CD4-positive, alpha-beta T cell treated with Interleukin-4 for 4 hours (primary cell): ENCODE data around the gene NID1.

Experiments used
- DNase-seq: peaks from one replicate; pipeline ENCODE4 v3.0.0-alpha.2; 2020

Gene NID1

DNA sequence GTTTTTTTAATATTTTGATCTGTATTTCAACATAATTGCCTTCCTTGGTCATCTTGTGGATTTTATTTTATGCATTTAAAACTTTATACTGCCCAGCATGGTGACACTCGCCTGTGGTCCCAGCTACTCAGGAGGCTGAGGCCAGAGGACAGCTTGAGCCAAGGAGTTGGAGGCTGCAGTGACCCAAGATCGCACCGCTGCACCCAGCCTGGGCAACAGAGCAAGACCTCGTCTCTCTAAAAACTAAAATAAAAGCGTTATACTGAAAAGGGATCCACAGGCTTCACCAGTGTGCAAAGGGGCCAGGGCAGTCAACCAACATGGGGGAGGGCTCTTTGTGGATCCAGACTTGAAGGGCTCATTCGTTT lies 1.4 kb downstream of the NID1 start:
- DNase-seq, result no peak

- no peak for DNase-seq
These were observed 4.6 kb downstream of the NID1 start for GRCh38 chr1:236060286-236060685.

DNA sequence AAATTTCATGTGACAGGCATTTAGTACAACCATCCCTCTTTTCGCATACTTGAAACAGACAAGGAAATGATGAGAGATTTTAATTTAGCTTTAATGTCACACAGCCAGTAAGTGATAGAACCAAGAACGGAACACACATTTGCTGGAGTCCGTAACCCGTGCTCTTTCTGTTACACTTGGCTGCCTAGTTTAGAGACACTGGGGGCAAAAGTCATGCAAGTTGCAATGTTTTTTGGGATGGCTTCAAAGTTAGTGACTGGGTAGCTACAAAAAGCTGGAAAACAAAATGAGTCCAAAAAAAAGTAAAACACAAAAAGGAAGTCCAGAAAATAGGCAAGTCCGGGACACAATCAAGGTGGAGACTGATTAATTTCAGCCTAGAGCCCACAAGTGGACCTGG lies 5.9 kb downstream of the NID1 start:
- DNase-seq, result no peak

DNA sequence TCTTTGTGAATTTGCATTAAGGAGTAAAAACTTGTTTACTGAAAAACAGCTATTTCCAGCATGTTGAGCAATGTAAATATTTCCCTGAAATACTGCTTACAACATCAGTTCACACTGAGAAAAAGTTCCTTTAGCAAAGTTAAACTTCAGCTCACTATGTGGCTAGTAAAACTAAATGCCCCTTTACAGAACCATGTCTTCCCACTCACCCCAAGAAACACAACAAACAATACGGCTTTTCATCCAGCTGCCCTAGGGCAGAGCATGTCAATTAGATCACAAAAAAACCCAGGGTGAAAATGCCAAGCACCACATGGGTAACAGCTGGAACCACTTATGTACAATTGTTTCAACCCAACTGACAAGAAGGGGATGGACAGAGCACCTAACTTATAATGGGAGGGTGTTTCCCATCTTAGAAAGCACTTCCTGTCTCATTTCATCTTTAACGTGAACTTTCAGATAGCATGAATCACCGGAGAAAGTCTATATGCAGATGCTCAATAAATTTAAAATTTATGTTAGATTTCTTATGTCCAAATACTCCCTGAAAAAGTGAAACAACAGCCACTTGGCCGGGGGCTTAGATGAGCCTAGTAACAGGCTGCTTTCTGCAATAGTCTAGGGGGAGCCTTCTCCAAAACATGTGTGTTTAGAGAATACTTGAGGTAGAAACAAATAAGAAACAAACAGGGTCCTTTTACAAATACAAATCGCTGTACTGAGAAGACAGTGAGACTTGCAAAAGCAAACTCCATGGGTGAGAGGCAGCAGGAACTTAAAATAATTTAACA lies 6.6 kb downstream of the NID1 start:
- peak; percentile 26 for DNase-seq

- no peak for DNase-seq
These were observed 7.3 kb downstream of the NID1 start for GRCh38 chr1:236057546-236057945.

- DNase-seq, result no peak
These were observed 12.5 kb downstream of the NID1 start for GRCh38 chr1:236052232-236052993.

DNA sequence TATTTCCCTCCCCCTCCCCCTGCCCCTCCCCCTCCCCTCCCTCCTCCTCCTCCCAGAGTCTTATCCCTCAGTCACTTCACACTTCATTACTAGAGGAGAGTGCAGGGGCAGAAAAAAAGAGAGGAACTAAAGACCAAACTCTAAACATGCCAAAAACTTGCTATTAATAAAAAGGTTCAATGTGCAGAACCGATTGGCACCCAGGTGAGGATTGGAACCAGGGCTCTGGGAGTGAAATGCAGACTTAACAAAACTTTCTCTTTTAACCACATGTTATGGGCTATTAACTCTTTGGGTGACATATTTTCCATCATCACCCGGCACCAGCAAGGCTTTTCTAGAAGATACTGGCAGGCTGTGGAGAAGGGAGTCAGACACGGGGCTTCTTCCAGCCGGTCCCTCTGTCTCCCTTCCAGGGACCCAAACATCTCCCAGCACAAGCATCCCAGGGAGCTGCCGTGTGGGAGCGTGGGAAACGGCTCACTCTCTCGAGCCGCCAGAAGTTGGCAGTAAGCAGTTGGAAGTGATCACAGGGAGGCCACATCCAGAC lies 13.6 kb downstream of the NID1 start:
- DNase-seq, result no peak

- no peak for DNase-seq
These were observed 19.1 kb downstream of the NID1 start for GRCh38 chr1:236045771-236046170.

DNA sequence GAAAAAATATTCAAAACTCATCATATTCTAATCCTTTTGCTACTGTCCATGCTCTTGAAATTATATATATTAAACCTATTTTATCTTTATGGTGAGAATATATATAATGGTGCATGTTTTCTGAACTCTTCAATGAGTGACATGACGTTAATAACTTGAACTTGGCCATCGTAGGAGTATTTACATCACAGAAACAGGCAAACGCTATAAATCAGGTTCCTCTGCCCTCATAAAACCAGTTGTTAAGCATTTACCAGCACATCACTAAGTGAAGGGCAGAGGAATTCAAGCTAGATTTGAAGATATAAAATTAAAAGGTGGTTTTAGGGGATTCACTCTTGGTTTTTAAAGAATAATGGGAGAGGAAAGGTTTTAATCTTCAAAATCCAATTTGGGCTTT lies 20.5 kb downstream of the NID1 start:
- DNase-seq, result no peak

- no peak for DNase-seq
These were observed 23.0 kb downstream of the NID1 start for GRCh38 chr1:236041631-236042618.

- no peak for DNase-seq
These were observed 24.9 kb downstream of the NID1 start for GRCh38 chr1:236039740-236040685.

- no peak for DNase-seq
These were observed 26.9 kb downstream of the NID1 start for GRCh38 chr1:236038034-236038433.

DNA sequence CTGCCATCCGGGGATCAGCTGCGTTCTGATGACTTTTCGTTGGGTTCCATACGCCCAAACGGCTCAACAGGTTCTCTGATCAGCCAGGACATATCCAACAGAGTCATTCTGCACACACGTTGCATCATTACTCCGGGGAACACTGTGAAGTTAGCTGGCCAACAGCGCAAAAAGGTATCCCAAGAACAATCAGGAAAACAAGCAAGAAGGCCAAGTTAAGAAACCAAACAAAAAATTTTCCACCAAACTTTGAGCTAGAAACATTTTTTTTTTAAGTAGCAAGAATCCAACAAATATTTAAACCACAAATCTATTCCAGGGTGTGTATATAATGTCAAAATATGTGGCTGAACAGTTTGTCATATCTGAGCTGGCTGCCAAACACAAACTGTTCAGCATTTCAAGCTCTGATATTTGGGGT lies 29.2 kb downstream of the NID1 start:
- DNase-seq, result no peak

- no peak for DNase-seq
These were observed 31.6 kb downstream of the NID1 start for GRCh38 chr1:236033336-236033735.

GRCh38 chr1:236030534-236030933 lies 34.4 kb downstream of the NID1 start:
- DNase-seq, result no peak

GRCh38 chr1:236029428-236029940 lies 35.4 kb downstream of the NID1 start:
- DNase-seq, result no peak

GRCh38 chr1:236027104-236027503 lies 37.8 kb downstream of the NID1 start:
- DNase-seq, result no peak

DNA sequence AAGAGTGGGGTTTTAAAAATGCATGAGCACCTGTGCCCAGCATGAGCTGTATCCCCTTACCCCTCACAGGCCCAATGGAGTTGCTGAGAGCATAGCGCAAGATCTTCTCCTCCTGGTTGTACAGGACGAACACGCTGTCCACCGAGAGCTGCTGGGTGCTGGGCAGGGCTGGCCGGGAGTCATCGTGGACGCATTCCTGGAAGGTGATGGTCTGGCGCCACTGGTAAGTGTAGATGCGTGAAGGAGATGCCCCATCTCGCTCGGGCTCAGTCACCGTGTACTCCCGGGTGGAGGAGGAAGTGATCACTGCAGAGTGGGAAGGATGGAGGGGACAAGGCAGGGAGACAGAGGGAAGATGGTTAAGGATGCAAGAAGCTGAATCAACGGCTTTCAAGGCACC lies 39.1 kb downstream of the NID1 start:
- no peak for DNase-seq

DNA sequence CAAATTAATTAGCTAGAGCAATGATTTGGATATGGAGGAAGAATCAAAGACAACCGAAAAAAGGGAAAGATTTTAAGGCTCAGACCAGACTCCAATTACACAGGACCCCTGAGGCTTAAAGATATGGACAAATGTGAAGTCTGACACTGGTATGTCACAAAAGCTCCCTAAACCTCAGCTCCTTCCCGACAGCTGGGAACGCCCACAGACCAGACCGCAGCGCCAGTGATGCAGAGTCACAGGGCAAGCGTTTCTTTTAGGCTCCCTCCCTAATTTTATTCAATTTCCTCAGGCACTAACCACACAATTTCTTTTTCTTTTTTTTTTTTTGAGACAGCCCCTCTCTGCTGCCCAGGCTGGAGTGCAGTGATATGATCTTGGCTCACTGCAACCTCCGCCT lies 40.2 kb downstream of the NID1 start:
- DNase-seq, result no peak

DNA sequence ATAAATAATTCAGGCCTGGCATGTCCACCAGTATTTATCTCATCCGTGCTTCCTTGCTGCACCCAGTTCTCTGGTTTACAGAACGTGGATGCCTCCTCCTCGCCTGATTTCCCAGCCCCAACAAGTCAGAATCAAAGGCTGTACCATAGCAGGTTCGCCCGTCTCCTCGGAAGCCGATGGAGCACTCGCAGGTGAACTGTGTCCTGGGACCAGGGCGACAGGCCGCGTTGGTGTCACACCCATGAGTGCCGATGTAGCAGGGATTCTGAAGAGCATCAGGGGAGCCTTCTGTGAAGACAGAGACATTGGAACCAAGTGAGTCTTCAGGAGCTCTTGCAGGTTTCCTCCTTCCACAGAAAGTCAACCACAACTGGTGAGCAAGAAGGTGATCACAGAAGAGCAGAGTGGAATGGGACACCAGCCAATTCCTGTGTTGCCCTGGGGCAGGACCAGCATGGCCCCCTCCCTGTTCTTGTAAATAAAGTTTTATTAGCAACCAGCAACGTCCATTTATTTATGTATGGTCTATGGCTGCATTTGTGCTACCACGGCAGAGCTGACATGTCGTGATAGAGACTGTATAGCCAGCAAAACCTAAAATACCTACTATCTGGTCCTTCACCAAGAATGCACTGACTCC lies 40.8 kb downstream of the NID1 start:
- no peak for DNase-seq
